Aorta (tissue), 5 donors: ENCODE results near the gene ACTR3. TPM values are rescaled to one million over a fixed set of nuclear protein-coding genes. Genes with fewer than 3 reads are reported as not detected.

Source experiments
- ATAC-seq: fragments of 200-7000 bp; cut with Tn5 transposase; one replicate; pipeline ENCODE4 v1.9.1; 2022; ENCODE audit warnings: moderate library complexity; ENCODE audit not compliant: low FRiP score
- DNase-seq, 2 donors: peaks; one replicate each; pipeline ENCODE4 v3.0.0-alpha.2; 2020
- H3K27ac ChIP-seq, 2 donors: one replicate each; pipeline ENCODE4 v1.5.1; 2013; ENCODE audit warnings: low read length in 2 of 2, mild to moderate bottlenecking in 2 of 2, moderate library complexity in 2 of 2, control low read depth in 1 of 2, inconsistent platforms in 1 of 2, low read depth in 1 of 2
- H3K27me3 ChIP-seq, 2 donors: one replicate each; pipeline ENCODE4 v1.6.1; 2013; ENCODE audit warnings: control low read depth in 1 of 2, low read length in 1 of 2, mild to moderate bottlenecking in 1 of 2, moderate library complexity in 1 of 2; ENCODE audit not compliant: insufficient read depth in 2 of 2, control insufficient read depth in 1 of 2
- H3K36me3 ChIP-seq, 2 donors: one replicate each; pipeline ENCODE4 v1.6.1; 2013; ENCODE audit warnings: control low read depth in 1 of 2, low read length in 1 of 2, mild to moderate bottlenecking in 1 of 2; ENCODE audit not compliant: insufficient read depth in 2 of 2, control insufficient read depth in 1 of 2
- H3K4me1 ChIP-seq, 2 donors: one replicate each; pipeline ENCODE4 v1.6.1; 2013; ENCODE audit warnings: low read length in 2 of 2, control low read depth in 1 of 2, mild to moderate bottlenecking in 1 of 2, moderate library complexity in 1 of 2; ENCODE audit not compliant: insufficient read depth in 2 of 2, control insufficient read depth in 1 of 2
- H3K4me3 ChIP-seq, 2 donors: one replicate each; pipeline ENCODE4 v1.5.1; 2013; ENCODE audit warnings: low read length in 2 of 2, control low read depth in 1 of 2, mild to moderate bottlenecking in 1 of 2
- H3K9me3 ChIP-seq: one replicate; pipeline ENCODE4 v1.6.1; 2013; ENCODE audit warnings: mild to moderate bottlenecking, low read length; ENCODE audit not compliant: control insufficient read depth
- WGBS, 2 donors: extraction: QIAGEN DNeasy Blood & Tissue Kit; methylation state at CpG; one replicate each; pipeline ENCODE4 v1.1.7; 2013; 5-methylcytosine and 5-hydroxymethylcytosine counted together
- intact Hi-C, 2 donors: fragments of 100-400 bp; cut with DNase I; formaldehyde crosslinking; loops; one replicate each; pipeline versions ENCODE4 v1.14.2 to v1.15.0; 2022
- polyA plus RNA-seq, 2 donors: library from polyadenylated mRNA; stranded (reverse); fragments of 200-250 nt; gene quantifications; one replicate each; pipeline ENCODE4 v1.2.3, GENCODE V29; 2013
- total RNA-seq, 2 donors: library from RNA; stranded (reverse); fragmentation: NEBNext Ultra II Directional; extraction: Animal tissue kit (Norgen Biotek cat#: 25700); gene quantifications; one replicate each; pipeline ENCODE4 v1.2.1, GENCODE V29; 2021
- donor health status: healthy with polysubstance abuse.
- donor health status: Bipolar disorder and iron deficiency.
- donor health status: DM: no; HTN: no; CAD: no.
- donor health status: DM: no; HTN: no; CAD: no.
- donor health status: DM: yes; HTN: yes; CAD: no.

Gene ACTR3
- total and polyA plus RNA-seq, 4 donors = 66.3 to 318 (median 174) TPM

DNA sequence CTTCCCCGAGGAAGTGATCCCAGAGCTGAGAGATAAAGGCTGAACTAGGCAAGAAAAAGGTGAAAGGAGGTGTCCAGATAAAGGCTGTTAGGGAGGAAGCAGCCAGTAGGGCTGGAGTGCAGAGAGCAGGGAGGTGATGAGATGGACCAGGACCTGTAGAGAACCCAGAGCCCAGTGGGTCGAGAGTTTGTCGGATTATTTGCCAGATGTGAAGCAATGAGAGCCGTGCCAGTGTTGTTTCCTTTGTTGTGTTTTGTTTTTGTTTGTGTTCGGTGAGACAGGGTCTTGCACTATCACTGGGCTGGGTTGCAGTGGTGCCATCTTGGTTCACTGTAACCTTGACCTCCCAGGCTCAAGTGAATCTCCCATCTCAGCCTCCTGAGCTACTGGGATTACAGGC lies 111.3 kb downstream of the ACTR3 start:
- no peak overlapping the region for H3K27ac ChIP-seq
- DNase-seq = no peak
- H3K9me3 ChIP-seq = no peaks in the 10 kb centered on the region
- 84% methylated on average over 5 of the region's 5 CpGs for WGBS, 2 donors
- no peak overlapping the region for H3K4me3 ChIP-seq
- intact Hi-C loops = no loop called here
- no peaks in the 10 kb centered on the region for H3K27me3 ChIP-seq
- no peak for ATAC-seq
- H3K4me1 ChIP-seq = no peaks in the 10 kb centered on the region
- no peaks in the 10 kb centered on the region for H3K36me3 ChIP-seq

DNA sequence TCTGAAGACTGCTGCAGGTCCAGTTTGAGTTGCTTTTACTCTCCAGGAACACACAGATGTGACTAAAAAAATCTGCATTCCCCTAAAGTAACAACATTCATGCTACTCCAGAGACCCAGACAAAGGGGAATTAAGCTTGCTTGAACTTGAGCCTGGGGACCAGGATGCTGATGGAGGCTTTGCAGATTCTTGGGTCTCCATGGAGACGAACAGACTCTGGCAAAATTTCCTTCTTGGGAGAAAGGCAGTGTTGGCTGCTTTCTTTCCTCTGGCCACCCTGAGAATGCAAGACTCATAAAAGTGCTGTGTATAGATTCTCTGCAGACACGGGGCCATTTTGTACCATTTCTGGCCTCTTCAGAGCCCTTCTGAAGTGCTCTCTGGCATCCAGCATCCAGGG lies 112.0 kb downstream of the ACTR3 start:
- ATAC-seq = no peak
- Histone ChIP-seq H3K36me3 (no peaks in the 10 kb centered on the region), H3K4me1 (no peaks in the 10 kb centered on the region), H3K27me3 (no peaks in the 10 kb centered on the region), H3K27ac (no peak overlapping the region), H3K9me3 (no peaks in the 10 kb centered on the region), H3K4me3 (no peak overlapping the region)
- intact Hi-C loops = no loop called here
- no peak for DNase-seq
- 69 to 73% methylated on average over 2 of the region's 2 CpGs for WGBS, 2 donors

DNA sequence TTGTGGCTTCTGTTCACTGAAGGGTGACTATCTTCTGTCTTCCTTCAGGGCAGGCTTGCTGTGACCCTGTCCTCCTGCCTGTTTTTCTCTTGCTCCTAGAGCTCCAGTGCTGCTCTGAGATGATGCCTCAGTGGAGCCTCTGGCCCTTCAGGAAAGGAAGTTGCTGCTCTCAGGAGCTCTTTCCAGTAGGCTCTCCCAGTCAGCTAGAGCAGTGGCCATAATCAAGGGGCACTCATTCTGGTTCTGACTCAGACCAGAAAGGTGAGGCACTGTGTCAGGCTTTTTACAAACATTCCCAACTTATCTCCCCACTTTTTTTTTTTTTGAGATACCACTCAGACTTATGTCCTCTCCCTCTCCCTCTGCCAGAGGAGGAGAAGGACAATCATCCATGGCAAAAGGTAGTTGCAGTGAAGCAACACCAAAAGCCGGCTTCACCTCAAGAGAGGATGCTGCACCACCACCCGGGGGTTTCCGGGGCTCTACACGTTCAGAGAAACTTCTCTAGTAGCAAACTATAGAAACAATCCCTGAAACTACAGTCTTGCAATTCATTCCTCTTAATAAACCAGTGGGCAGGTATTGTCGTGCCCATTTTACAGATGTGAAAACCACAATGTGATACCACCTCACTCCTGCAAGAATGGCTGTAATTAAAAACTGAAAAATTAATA lies 115.4 kb downstream of the ACTR3 start:
- Histone ChIP-seq H3K36me3 (no peaks in the 10 kb centered on the region), H3K9me3 (no peaks in the 10 kb centered on the region)
- intact Hi-C loops = no loop called here

DNA sequence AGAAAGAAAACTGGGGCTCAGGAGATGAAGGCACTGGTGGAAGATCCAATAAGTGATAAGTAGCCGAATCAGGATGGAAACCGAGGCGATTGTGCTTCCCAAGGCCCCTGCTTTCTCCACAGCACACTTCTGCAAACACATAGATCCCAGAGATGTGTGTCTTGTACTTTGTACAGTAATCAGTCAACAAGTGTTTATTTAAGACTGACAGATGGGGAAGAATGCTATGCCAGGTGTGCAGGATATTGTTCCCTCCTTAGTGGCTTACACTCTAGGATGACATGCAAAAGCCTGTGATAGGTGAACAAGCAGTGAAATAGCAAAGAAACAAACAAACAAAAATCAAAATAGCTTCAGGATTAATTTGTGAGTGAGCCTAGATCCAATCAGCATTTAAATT lies 116.6 kb downstream of the ACTR3 start:
- ATAC-seq (no peak), DNase-seq (no peak)
- intact Hi-C loops = no loop called here
- no peak overlapping the region for H3K4me3 ChIP-seq
- H3K27ac ChIP-seq = no peak overlapping the region
- WGBS, 2 donors = 84 to 91% methylated on average over 3 of the region's 3 CpGs
- H3K27me3 ChIP-seq = peaks cover 0 to 1% of the 10 kb centered on the region in 2 donors
- H3K36me3 ChIP-seq = no peaks in the 10 kb centered on the region
- no peaks in the 10 kb centered on the region for H3K4me1 ChIP-seq
- no peaks in the 10 kb centered on the region for H3K9me3 ChIP-seq

More for the DNA sequence above, 115.4 kb downstream of the ACTR3 start:
- no peak for ATAC-seq
- no peak overlapping the region for H3K4me3 ChIP-seq
- DNase-seq = no peak
- peaks cover 0 to 1% of the 10 kb centered on the region in 2 donors for H3K27me3 ChIP-seq
- no peak overlapping the region for H3K27ac ChIP-seq
- 87 to 92% methylated on average over 5 of the region's 5 CpGs for WGBS, 2 donors
- H3K4me1 ChIP-seq = no peaks in the 10 kb centered on the region

DNA sequence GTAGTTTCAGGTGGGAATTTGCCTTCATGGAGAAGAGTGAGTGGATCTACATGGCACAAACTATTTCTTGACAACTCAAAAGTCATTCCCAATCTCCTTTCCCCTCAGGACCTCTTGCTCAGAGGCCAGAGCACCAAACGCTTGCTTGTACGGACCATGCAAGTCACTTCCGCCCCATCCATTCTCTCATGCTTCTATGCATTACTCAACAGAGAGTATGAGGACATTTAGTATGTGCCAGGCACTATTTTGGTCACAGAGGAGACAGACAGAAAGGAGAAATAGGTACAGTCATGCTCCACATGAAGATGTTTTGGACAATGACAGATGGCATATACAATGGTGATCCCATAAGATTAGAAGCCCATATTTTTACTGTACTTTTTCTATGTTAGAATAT lies 117.5 kb downstream of the ACTR3 start:
- intact Hi-C loops = no loop called here
- no peaks in the 10 kb centered on the region for H3K36me3 ChIP-seq
- 85 to 88% methylated on average over 3 of the region's 3 CpGs for WGBS, 2 donors
- ATAC-seq (no peak), DNase-seq (no peak)
- H3K27me3 ChIP-seq = peaks cover 0 to 1% of the 10 kb centered on the region in 2 donors
- H3K4me3 ChIP-seq = no peak overlapping the region
- no peaks in the 10 kb centered on the region for H3K4me1 ChIP-seq
- H3K27ac ChIP-seq = no peak overlapping the region
- no peaks in the 10 kb centered on the region for H3K9me3 ChIP-seq

DNA sequence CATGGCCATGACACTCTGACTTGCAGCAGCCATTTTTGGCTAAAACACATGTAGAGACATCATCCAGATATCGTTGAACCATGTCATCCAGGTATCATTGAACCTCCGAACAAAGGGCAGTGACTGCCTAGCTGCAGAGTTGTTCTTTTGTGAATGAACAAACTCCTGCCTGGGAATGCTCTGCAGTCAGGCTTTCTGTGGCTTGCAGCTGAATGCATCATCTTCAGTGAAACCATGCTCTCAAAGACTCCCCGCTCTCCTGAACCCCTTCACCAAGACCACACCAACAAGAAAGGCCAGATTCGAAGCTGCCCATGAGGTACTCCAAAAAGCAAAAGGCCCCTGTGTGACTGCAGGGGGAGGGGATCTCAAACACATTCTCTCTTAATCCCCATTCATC lies 118.8 kb downstream of the ACTR3 start:
- WGBS, 2 donors = 85 to 86% methylated on average over 4 of the region's 4 CpGs
- DNase-seq = no peak
- intact Hi-C loops = no loop called here

DNA sequence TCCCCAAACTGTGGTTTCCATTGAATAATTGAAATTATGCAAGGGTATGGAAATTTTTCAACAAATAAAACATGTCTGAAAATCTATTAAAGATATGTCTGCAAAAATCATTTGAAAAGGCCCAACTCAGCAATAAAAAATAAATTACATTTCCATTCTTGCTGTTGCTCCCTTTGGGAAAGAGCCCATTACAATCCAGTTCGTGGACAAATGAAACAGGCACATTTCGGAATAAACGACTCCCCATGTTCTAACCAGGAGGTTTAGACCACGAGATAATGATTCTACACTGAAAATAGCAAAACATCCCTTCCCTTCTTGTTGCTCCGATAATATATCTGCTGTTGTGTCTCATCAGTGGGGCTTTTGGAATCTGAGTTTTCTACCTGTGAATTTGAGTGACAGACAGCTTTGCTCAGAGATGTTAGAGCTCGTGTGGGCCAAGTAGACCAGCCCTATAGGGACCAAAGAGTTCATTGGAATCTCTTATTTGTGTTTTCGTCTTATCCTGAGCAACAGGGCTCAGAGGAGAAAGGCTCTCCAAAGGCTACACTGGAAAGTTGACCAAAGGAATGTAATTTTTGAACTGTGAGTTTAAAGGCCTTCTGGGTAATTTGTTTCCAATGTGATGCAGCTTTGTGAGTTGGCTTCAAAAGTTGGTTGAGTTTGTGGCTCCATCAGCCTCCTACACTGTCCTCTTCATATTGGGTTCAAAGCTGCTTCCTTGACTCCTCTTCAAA lies 119.5 kb downstream of the ACTR3 start:
- Histone ChIP-seq H3K27ac (no peak overlapping the region), H3K27me3 (peaks cover 0 to 1% of the 10 kb centered on the region in 2 donors), H3K9me3 (no peaks in the 10 kb centered on the region), H3K4me1 (no peaks in the 10 kb centered on the region), H3K4me3 (no peak overlapping the region), H3K36me3 (no peaks in the 10 kb centered on the region)
- intact Hi-C loops = no loop called here
- ATAC-seq (peak; percentile 33), DNase-seq (no peak)
- WGBS, 2 donors = 71 to 77% methylated on average over 7 of the region's 7 CpGs

More for the DNA sequence above, 118.8 kb downstream of the ACTR3 start:
- Histone ChIP-seq H3K4me1 (no peaks in the 10 kb centered on the region), H3K27ac (no peak overlapping the region), H3K27me3 (peaks cover 0 to 1% of the 10 kb centered on the region in 2 donors), H3K4me3 (no peak overlapping the region), H3K9me3 (no peaks in the 10 kb centered on the region), H3K36me3 (no peaks in the 10 kb centered on the region)
- no peak for ATAC-seq

DNA sequence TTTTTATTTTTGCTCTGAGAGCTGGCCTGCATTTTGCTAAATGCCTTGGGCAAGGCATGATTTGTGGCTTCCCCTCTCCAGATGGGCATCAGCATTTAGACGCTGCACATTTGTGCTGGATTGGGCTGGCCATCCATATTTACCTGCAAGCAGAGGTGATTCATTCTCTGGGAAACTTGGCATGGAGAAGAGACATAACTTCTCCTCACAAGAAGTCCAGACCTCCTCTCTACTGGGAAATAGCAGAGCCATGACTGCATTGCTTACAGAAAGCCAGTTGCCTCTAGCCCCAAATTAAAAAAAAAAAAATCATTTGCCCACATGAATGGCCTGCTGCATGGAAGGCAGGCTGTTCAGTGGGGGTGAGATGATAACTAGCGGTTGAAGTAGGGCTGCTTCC lies 120.1 kb downstream of the ACTR3 start:
- WGBS, 2 donors = 83 to 84% methylated on average over 2 of the region's 2 CpGs
- no peak for ATAC-seq
- intact Hi-C loops = no loop called here

DNA sequence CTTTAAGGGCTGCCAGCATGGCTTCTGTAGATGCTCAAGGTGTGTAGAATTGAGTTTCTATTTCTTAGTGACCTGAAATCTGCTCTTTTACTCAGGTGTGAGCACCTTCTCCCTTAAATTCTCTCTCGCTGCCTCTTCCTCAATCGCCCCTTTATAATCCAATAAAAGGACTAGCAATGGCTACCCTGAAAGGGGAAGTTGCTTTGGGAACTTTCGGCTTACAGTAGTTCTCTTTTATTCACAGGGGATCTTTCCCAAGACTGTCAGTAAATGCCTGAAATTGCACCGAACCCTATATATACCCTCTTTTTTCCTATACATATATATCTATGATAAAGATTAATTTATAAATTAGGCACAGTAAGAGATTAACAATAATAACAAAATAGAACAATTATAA lies 121.8 kb downstream of the ACTR3 start:
- no peak for DNase-seq
- Histone ChIP-seq H3K27me3 (peaks cover 0 to 1% of the 10 kb centered on the region in 2 donors), H3K27ac (no peak overlapping the region), H3K9me3 (no peaks in the 10 kb centered on the region), H3K4me1 (no peaks in the 10 kb centered on the region), H3K4me3 (no peak overlapping the region), H3K36me3 (no peaks in the 10 kb centered on the region)
- WGBS, 2 donors = 57 to 85% methylated on average over 4 of the region's 4 CpGs
- no peak for ATAC-seq
- intact Hi-C loops = no loop called here

More for the DNA sequence above, 120.1 kb downstream of the ACTR3 start:
- Histone ChIP-seq H3K9me3 (no peaks in the 10 kb centered on the region), H3K36me3 (no peaks in the 10 kb centered on the region), H3K27me3 (peaks cover 0 to 1% of the 10 kb centered on the region in 2 donors), H3K4me3 (no peak overlapping the region), H3K4me1 (no peaks in the 10 kb centered on the region), H3K27ac (no peak overlapping the region)
- no peak for DNase-seq
